Osteocyte (in vitro differentiated cells): ENCODE results near the gene KLC4. TPM values are rescaled to one million over a fixed set of nuclear protein-coding genes. Genes with fewer than 3 reads are reported as not detected.
"Not testable (repeated sequence)": the region's sequence is repeated elsewhere in the genome, so short reads cannot be mapped to it uniquely, and the experiment has no call there.

Source experiments
- DNase-seq: peaks from one replicate; pipeline ENCODE4 v3.0.0; 2021; ENCODE audit warnings: mixed read lengths; ENCODE audit not compliant: unreplicated experiment; ENCODE audit errors: extremely low spot score
- H3K27ac Mint-ChIP-seq: one replicate; pipeline ENCODE4 v1.8.0; 2021; ENCODE audit warnings: mild to moderate bottlenecking, mixed read lengths; ENCODE audit not compliant: unreplicated experiment
- H3K27me3 Mint-ChIP-seq: one replicate; pipeline ENCODE4 v1.8.0; 2021; ENCODE audit warnings: mixed read lengths; ENCODE audit not compliant: unreplicated experiment
- H3K36me3 Mint-ChIP-seq: one replicate; pipeline ENCODE4 v1.8.0; 2021; ENCODE audit warnings: mixed read lengths; ENCODE audit not compliant: unreplicated experiment
- H3K4me1 Mint-ChIP-seq: one replicate; pipeline ENCODE4 v1.8.0; 2021; ENCODE audit warnings: mixed read lengths; ENCODE audit not compliant: unreplicated experiment
- H3K4me3 Mint-ChIP-seq: one replicate; pipeline ENCODE4 v1.8.0; 2021; ENCODE audit warnings: mild to moderate bottlenecking, moderate library complexity, mixed read lengths; ENCODE audit not compliant: unreplicated experiment
- H3K9me3 Mint-ChIP-seq: one replicate; pipeline ENCODE4 v1.8.0; 2021; ENCODE audit warnings: mixed read lengths; ENCODE audit not compliant: unreplicated experiment
- total RNA-seq: library from RNA; stranded (reverse); gene quantifications from 2 replicates; pipeline ENCODE4 v1.2.1, GENCODE V29; 2021
- TF ChIP-seq, protein P1 (sequence below): fragments of 200-600 bp; sonication (generic); IDR thresholded peaks from 2 replicates; pipeline ENCODE4 v1.5.0; 2021; ENCODE audit warnings: antibody characterized with exemption, mild to moderate bottlenecking, moderate library complexity

Gene KLC4
- total RNA-seq, 1 donor from 2014 or later: 44.5 TPM

DNA sequence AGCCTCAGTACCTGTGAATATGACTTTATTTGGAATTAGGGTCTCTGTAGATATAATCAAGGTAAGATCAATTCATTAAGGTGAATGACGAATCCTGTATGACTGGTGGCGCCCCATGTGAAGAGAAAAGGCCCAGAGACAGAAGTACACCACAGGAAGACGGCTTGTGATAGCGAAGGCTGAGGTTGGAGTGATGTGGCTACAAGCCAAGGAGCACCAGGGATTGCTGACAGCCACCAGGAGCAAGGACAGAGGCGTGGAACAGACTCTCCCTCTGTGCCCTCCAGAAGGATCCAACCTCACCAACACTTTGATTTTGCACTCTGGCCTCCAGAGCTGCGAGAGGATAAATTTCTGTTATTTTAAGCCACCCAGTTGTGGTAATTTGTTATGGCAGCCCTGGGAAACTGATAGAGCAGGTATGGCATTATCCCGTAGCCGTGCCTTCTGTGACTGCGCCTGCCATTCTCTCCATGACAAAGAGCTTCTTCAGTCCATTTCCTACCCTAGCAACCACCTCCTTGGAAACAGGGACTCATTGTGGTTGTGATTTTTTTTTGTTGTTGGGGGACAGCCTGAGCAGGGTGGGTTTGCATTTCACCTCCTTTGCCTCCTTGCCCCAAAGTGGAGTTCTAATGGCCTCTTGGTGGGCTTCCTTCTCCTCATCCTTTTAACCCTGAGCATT lies 46.2 kb downstream of the KLC4 start:
- no peak for DNase-seq
- Mint-ChIP-seq H3K36me3 (no peaks in the 10 kb centered on the region), H3K4me1 (peaks cover 2% of the 10 kb centered on the region), H3K9me3 (no peaks in the 10 kb centered on the region), H3K27me3 (no peaks in the 10 kb centered on the region), H3K27ac (no peak overlapping the region), H3K4me3 (no peak overlapping the region)
- TF ChIP-seq, protein P1, sequence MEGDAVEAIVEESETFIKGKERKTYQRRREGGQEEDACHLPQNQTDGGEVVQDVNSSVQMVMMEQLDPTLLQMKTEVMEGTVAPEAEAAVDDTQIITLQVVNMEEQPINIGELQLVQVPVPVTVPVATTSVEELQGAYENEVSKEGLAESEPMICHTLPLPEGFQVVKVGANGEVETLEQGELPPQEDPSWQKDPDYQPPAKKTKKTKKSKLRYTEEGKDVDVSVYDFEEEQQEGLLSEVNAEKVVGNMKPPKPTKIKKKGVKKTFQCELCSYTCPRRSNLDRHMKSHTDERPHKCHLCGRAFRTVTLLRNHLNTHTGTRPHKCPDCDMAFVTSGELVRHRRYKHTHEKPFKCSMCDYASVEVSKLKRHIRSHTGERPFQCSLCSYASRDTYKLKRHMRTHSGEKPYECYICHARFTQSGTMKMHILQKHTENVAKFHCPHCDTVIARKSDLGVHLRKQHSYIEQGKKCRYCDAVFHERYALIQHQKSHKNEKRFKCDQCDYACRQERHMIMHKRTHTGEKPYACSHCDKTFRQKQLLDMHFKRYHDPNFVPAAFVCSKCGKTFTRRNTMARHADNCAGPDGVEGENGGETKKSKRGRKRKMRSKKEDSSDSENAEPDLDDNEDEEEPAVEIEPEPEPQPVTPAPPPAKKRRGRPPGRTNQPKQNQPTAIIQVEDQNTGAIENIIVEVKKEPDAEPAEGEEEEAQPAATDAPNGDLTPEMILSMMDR: no peak

DNA sequence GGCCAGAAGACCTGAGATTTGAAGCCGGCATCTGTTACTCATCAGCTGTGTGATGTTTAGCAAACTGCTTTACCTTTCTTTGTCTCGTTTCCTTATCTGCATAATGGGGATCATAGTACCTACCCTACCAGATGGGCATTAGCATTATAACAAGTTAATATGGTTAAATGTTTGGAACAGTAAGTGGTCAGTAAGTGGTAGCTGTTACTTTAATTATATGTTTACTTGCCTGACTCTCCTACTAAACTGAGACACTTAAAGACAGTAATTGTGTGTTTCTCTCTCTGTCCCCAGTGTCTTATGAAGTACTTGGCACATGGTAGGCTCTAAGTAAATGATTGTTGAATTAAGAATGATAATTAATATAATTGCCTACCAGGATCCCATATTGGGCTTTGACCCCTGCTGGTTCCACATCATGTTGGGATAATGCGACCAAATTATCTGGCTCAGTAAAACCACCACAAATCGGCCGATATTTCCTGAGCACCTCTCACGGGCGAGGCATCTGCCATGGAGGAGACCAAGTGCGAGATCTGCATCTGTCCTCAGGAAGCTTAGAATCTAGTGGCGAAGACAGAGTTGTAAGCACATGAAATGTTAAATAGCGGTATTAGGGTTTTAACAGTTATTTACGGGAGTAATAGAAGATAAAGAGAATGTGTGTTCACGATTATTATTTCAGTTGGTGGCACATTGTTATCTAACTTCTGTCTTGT lies 48.1 kb downstream of the KLC4 start:
- no peaks in the 10 kb centered on the region for H3K36me3 Mint-ChIP-seq
- H3K27ac Mint-ChIP-seq: no peak overlapping the region
- no peaks in the 10 kb centered on the region for H3K9me3 Mint-ChIP-seq
- TF ChIP-seq, protein P1: no peak
- peaks cover 1% of the 10 kb centered on the region for H3K4me1 Mint-ChIP-seq
- H3K27me3 Mint-ChIP-seq: no peaks in the 10 kb centered on the region
- DNase-seq: no peak
- no peak overlapping the region for H3K4me3 Mint-ChIP-seq

DNA sequence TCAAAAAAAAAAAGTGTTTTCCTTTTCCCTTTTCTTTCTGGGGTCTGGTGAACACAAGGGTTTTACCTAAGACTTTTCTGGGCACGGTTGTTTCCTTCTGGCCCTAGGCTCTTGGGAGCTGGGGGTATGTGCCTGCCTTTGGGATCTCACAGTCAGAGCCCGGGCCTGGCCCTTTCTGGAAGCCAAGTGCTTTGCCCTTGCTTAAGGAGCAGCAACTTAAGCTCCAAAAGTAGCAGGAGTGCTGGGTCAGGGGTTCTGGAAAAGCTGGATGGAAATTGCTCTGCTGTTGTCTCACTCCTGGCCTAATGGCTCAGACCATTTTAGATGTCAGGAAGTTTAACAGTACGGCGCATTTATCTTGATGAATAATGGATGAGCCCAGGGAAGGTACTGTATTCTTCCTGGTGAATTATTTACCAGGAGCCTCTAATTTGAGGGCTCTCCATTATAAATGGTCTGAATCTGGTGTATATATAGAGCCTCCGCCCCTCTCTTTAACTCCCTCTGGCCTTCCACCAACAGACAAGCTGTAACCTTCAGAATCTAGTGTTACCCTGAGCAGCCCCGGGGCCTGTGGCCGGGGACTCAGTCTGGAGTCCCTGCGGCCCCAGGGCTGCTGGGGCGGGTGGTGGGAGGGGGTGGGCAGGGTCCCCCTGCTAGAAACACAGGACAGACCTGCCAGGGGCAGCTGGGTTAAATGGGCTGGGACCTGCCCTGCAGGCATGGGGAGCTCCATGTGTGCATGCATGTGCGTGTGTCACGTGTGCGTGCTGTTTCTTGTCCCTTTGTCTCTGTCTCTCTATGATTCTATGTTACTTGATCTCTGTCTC lies 54.2 kb downstream of the KLC4 start:
- no peaks in the 10 kb centered on the region for H3K9me3 Mint-ChIP-seq
- TF ChIP-seq, protein P1: no peak
- H3K27ac Mint-ChIP-seq: peak overlapping the region; percentile 99
- H3K4me1 Mint-ChIP-seq: peaks cover 24% of the 10 kb centered on the region
- peaks cover 4% of the 10 kb centered on the region for H3K36me3 Mint-ChIP-seq
- DNase-seq: no peak
- H3K27me3 Mint-ChIP-seq: no peaks in the 10 kb centered on the region
- H3K4me3 Mint-ChIP-seq: no peak overlapping the region

DNA sequence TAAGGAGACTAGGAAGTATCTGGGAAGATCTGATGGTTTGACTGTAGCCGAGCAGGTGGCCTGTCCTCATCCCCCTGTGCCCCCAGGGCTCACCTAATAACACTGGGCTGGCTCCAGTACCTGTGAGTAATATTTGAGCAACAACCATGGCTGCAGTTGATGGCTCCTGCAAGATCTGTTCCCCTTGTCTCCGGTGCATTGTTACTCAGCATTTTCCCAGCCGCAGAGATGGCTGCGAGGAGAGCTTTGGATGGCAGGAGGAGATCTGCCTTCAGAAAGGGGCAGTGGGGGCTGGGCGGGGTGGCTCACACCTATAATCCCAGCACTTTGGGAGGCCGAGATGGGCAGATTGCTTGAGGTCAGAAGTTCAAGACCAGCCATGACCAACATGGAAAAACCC lies 55.9 kb downstream of the KLC4 start:
- Mint-ChIP-seq H3K27ac (peak overlapping the region; percentile 10), H3K27me3 (no peaks in the 10 kb centered on the region), H3K36me3 (peaks cover 4% of the 10 kb centered on the region), H3K4me3 (no peak overlapping the region), H3K4me1 (peaks cover 33% of the 10 kb centered on the region), H3K9me3 (no peaks in the 10 kb centered on the region)
- no peak for DNase-seq
- TF ChIP-seq, protein P1: no peak

DNA sequence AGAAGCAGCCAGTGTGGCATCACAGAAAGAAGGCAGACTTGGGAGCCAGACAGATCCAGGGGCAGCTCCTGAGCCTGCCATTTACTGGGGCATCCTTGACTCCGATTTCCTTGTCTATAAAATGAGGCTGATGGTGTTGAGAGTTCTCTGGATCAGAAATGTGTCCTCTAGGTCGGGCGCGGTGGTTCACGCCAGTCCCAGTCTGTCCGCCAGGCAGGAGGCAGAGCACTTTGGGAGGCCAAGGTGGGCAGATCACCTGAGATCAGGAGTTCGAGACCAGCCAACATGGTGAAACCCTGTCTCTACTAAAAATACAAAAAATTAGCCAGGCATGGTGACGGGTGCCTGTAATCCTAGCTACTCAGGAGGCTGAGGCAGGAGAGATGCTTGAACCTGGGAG lies 58.0 kb downstream of the KLC4 start:
- not testable (repeated sequence) for H3K4me3 Mint-ChIP-seq, H3K9me3 Mint-ChIP-seq, H3K27me3 Mint-ChIP-seq, H3K27ac Mint-ChIP-seq, DNase-seq, H3K36me3 Mint-ChIP-seq
- H3K4me1 Mint-ChIP-seq: peaks cover 54% of the 10 kb centered on the region
